Activated T-cell treated with anti-CD3 and anti-CD28 coated beads, Interleukin-2, amount 50 U/mL, for 24 hours (primary cell): ENCODE results near the gene RBM44.

ENCODE experiments used
- DNase-seq: peaks from one replicate; pipeline ENCODE4 v3.0.0-alpha.2; 2020
- H3K27ac Mint-ChIP-seq: 2 replicates; pipeline ENCODE4 v1.8.0; 2020; ENCODE audit warnings: mild to moderate bottlenecking, mixed read lengths
- H3K27me3 Mint-ChIP-seq: 2 replicates; pipeline ENCODE4 v1.8.0; 2020; ENCODE audit warnings: mixed read lengths
- H3K36me3 Mint-ChIP-seq: 2 replicates; pipeline ENCODE4 v1.8.0; 2020; ENCODE audit warnings: low read depth, mixed read lengths
- H3K4me1 Mint-ChIP-seq: 2 replicates; pipeline ENCODE4 v1.8.0; 2020; ENCODE audit warnings: low read depth, mixed read lengths
- H3K4me3 Mint-ChIP-seq: 2 replicates; pipeline ENCODE4 v1.8.0; 2020; ENCODE audit warnings: mild to moderate bottlenecking, moderate library complexity, mixed read lengths
- H3K9me3 Mint-ChIP-seq: 2 replicates; pipeline ENCODE4 v1.8.0; 2020; ENCODE audit warnings: mixed read lengths

RBM44 gene

GRCh38 chr2:237858294-237859081 is 59.9 kb downstream of the RBM44 start:
- Mint-ChIP-seq H3K4me1 (peaks cover 16% of the 10 kb centered on the region), H3K27ac (no peak overlapping the region), H3K27me3 (peaks cover 50% of the 10 kb centered on the region), H3K9me3 (no peaks in the 10 kb centered on the region), H3K4me3 (peak overlapping the region; percentile 33), H3K36me3 (no peaks in the 10 kb centered on the region)
- DNase-seq: peak; percentile 60

- Mint-ChIP-seq H3K9me3 (no peaks in the 10 kb centered on the region), H3K36me3 (no peaks in the 10 kb centered on the region), H3K27me3 (peaks cover 52% of the 10 kb centered on the region), H3K4me3 (peak overlapping the region; percentile 7), H3K4me1 (peaks cover 16% of the 10 kb centered on the region), H3K27ac (no peak overlapping the region)
- DNase-seq: no peak
These were observed 60.5 kb downstream of the RBM44 start for GRCh38 chr2:237859082-237859433.

GRCh38 chr2:237859533-237860272 is 61.1 kb downstream of the RBM44 start, which contains the start of gene RAMP1:
TSS of gene RAMP1 (plus strand) at chr2:237859623. CDS start at chr2:237859676, 53 bp downstream.
- peaks cover 52% of the 10 kb centered on the region for H3K27me3 Mint-ChIP-seq
- DNase-seq: no peak
- no peaks in the 10 kb centered on the region for H3K36me3 Mint-ChIP-seq
- no peaks in the 10 kb centered on the region for H3K9me3 Mint-ChIP-seq
- H3K4me1 Mint-ChIP-seq: peaks cover 16% of the 10 kb centered on the region
- H3K4me3 Mint-ChIP-seq: peak within 1 kb of the TSS; percentile 59
- no peak within 1 kb of the TSS for H3K27ac Mint-ChIP-seq

- Mint-ChIP-seq H3K4me3 (peak overlapping the region; percentile 59), H3K4me1 (peaks cover 16% of the 10 kb centered on the region), H3K27me3 (peaks cover 52% of the 10 kb centered on the region), H3K27ac (no peak overlapping the region), H3K9me3 (no peaks in the 10 kb centered on the region), H3K36me3 (no peaks in the 10 kb centered on the region)
- no peak for DNase-seq
These were observed 61.8 kb downstream of the RBM44 start for GRCh38 chr2:237860273-237860935.

GRCh38 chr2:237861875-237862527 is 63.4 kb downstream of the RBM44 start:
- DNase-seq: no peak
- no peak overlapping the region for H3K4me3 Mint-ChIP-seq
- peaks cover 52% of the 10 kb centered on the region for H3K27me3 Mint-ChIP-seq
- peaks cover 16% of the 10 kb centered on the region for H3K4me1 Mint-ChIP-seq
- H3K27ac Mint-ChIP-seq: no peak overlapping the region
- H3K9me3 Mint-ChIP-seq: no peaks in the 10 kb centered on the region
- H3K36me3 Mint-ChIP-seq: no peaks in the 10 kb centered on the region

GRCh38 chr2:237862528-237862895 is 63.9 kb downstream of the RBM44 start:
- Mint-ChIP-seq H3K27me3 (peaks cover 52% of the 10 kb centered on the region), H3K4me3 (no peak overlapping the region), H3K27ac (no peak overlapping the region), H3K9me3 (no peaks in the 10 kb centered on the region), H3K4me1 (peaks cover 16% of the 10 kb centered on the region), H3K36me3 (no peaks in the 10 kb centered on the region)
- DNase-seq: no peak

GRCh38 chr2:237863102-237863511 is 64.5 kb downstream of the RBM44 start:
- H3K4me1 Mint-ChIP-seq: peaks cover 16% of the 10 kb centered on the region
- peaks cover 48% of the 10 kb centered on the region for H3K27me3 Mint-ChIP-seq

GRCh38 chr2:237863689-237864443 is 65.3 kb downstream of the RBM44 start:
- Mint-ChIP-seq H3K4me1 (peaks cover 18% of the 10 kb centered on the region), H3K36me3 (no peaks in the 10 kb centered on the region), H3K9me3 (no peaks in the 10 kb centered on the region), H3K27me3 (peaks cover 48% of the 10 kb centered on the region), H3K27ac (no peak overlapping the region), H3K4me3 (no peak overlapping the region)
- DNase-seq: no peak

More at GRCh38 chr2:237863102-237863511, 64.5 kb downstream of the RBM44 start:
- Mint-ChIP-seq H3K36me3 (no peaks in the 10 kb centered on the region), H3K9me3 (no peaks in the 10 kb centered on the region), H3K4me3 (no peak overlapping the region), H3K27ac (no peak overlapping the region)
- no peak for DNase-seq

GRCh38 chr2:237864444-237864931 is 65.9 kb downstream of the RBM44 start:
- peaks cover 21% of the 10 kb centered on the region for H3K4me1 Mint-ChIP-seq
- H3K36me3 Mint-ChIP-seq: no peaks in the 10 kb centered on the region
- H3K9me3 Mint-ChIP-seq: no peaks in the 10 kb centered on the region
- no peak overlapping the region for H3K27ac Mint-ChIP-seq
- peak; percentile 15 for DNase-seq
- peaks cover 50% of the 10 kb centered on the region for H3K27me3 Mint-ChIP-seq
- H3K4me3 Mint-ChIP-seq: no peak overlapping the region

GRCh38 chr2:237864940-237865622 is 66.5 kb downstream of the RBM44 start:
- Mint-ChIP-seq H3K27me3 (peaks cover 53% of the 10 kb centered on the region), H3K27ac (no peak overlapping the region), H3K4me1 (peaks cover 20% of the 10 kb centered on the region)

GRCh38 chr2:237865623-237866041 is 67.1 kb downstream of the RBM44 start:
- DNase-seq: peak; percentile 20
- Mint-ChIP-seq H3K4me3 (no peak overlapping the region), H3K27me3 (peaks cover 53% of the 10 kb centered on the region), H3K36me3 (no peaks in the 10 kb centered on the region), H3K27ac (no peak overlapping the region), H3K9me3 (no peaks in the 10 kb centered on the region), H3K4me1 (peaks cover 15% of the 10 kb centered on the region)

More at GRCh38 chr2:237864940-237865622, 66.5 kb downstream of the RBM44 start:
- DNase-seq: peak; percentile 19
- Mint-ChIP-seq H3K36me3 (no peaks in the 10 kb centered on the region), H3K4me3 (no peak overlapping the region), H3K9me3 (no peaks in the 10 kb centered on the region)

- peak; percentile 19 for DNase-seq
- peaks cover 53% of the 10 kb centered on the region for H3K27me3 Mint-ChIP-seq
- no peaks in the 10 kb centered on the region for H3K9me3 Mint-ChIP-seq
- no peak overlapping the region for H3K27ac Mint-ChIP-seq
- H3K4me1 Mint-ChIP-seq: peaks cover 15% of the 10 kb centered on the region
- no peak overlapping the region for H3K4me3 Mint-ChIP-seq
- H3K36me3 Mint-ChIP-seq: no peaks in the 10 kb centered on the region
These were observed 67.6 kb downstream of the RBM44 start for GRCh38 chr2:237866101-237866621.

GRCh38 chr2:237867465-237867864 is 68.9 kb downstream of the RBM44 start:
- Mint-ChIP-seq H3K4me3 (no peak overlapping the region), H3K36me3 (no peaks in the 10 kb centered on the region), H3K27me3 (peaks cover 42% of the 10 kb centered on the region), H3K9me3 (no peaks in the 10 kb centered on the region), H3K27ac (no peak overlapping the region), H3K4me1 (peaks cover 15% of the 10 kb centered on the region)
- DNase-seq: peak; percentile 20
